ENCODE results near the gene GOLGA8A.
"Not testable (repeated sequence)": the region's sequence is repeated elsewhere in the genome, so short reads cannot be mapped to it uniquely, and the experiment has no call there.

Gene GOLGA8A

DNA sequence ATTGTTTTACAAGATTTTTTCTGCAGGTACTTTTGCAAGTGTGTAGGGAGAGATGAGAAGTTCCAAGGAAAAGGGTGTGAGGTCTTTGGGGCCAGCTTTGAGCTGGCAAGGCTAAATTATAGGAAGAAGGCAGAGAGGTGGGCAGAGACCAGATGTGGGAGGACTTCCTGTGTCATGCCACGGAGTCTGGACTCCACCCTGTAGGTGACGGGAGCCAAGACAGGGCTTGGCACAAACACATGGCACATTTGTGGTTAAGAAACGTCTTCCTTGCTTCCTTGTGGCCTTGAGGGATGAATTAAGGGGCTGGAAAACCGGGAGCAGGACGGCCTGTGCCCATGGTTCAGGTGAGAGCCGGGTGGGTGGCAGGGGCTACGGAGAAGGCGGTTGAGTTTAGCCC is 19.2 kb downstream of the GOLGA8A start:
- intact Hi-C loops (cut with DNase I), result not testable (repeated sequence)

GRCh38 chr15:34409511-34409910 is 28.1 kb downstream of the GOLGA8A start:
- DNase-seq, result peak in 2 of 10 donors; percentile 21 to 32
- intact Hi-C loops (cut with DNase I), result not testable (repeated sequence)

More for the DNA sequence above, 19.2 kb downstream of the GOLGA8A start:
- DNase-seq, result peak in 3 of 10 donors; percentile 8 to 51 (median 40)

GRCh38 chr15:34408973-34409372 is 28.6 kb downstream of the GOLGA8A start:
- peak in 1 of 10 donors; percentile 22 for DNase-seq

GRCh38 chr15:34403899-34404298 is 33.7 kb downstream of the GOLGA8A start:
- intact Hi-C loops (cut with DNase I); DNase-seq: not testable (repeated sequence)

More at GRCh38 chr15:34408973-34409372, 28.6 kb downstream of the GOLGA8A start:
- intact Hi-C loops (cut with DNase I), result not testable (repeated sequence)

DNA sequence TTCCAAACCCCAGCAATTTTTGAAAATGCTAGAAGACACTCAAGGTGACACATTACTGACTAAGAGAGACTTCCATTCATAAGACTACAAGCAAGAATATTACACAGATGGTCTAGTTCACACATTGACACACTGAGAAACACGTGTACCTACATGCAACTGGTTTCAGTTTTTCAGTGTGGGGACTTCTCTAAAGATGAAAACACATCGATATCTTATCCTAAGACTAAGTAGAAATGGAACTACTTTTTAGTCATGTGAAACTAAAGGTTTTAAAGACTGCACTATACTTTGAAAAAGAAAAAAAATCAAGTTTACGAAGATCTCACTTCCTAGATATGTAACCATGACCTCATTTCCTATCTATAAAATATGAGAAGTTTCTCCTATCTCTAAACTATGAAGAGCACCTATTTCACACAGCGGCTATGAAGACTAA is 34.4 kb downstream of the GOLGA8A start:
- DNase-seq; intact Hi-C loops (cut with DNase I): not testable (repeated sequence)

GRCh38 chr15:34397637-34398259 is 39.9 kb downstream of the GOLGA8A start:
- DNase-seq; intact Hi-C loops (cut with DNase I): not testable (repeated sequence)

DNA sequence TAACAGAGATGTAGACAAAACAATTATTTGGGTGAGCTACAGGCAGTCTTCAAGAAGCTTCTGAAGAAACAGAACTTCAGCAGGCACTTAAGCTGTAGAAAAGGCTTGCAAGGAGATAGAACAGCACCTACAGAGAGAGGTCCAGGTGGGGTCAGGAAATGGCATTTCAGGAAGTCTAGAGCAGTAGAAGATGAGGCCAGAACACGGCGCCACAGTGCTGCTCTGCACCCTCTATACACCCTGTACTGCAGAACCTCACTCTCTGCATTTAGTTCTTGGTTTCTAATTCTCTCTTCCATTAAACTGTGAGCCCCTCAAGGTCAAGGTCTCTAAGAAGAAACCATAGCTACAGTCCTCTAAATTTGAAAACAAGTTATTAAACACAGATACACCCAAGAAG is 44.6 kb downstream of the GOLGA8A start:
- intact Hi-C loops (cut with DNase I), result not testable (repeated sequence)

GRCh38 chr15:34389594-34390086 is 48.0 kb downstream of the GOLGA8A start:
- intact Hi-C loops (cut with DNase I); DNase-seq: not testable (repeated sequence)

More for the DNA sequence above, 44.6 kb downstream of the GOLGA8A start:
- not testable (repeated sequence) for DNase-seq
